Stimulated activated CD4-positive, alpha-beta T cell treated with anti-CD3 and anti-CD28 coated beads, Interleukin-15, amount 100 ng/mL, for 48 hours (primary cell): Measurements from ENCODE around the gene CDC42BPA.
"Not testable (repeated sequence)": the region's sequence is repeated elsewhere in the genome, so short reads cannot be mapped to it uniquely, and the experiment has no call there.

Source experiments
- DNase-seq, 2 donors: peaks; one replicate each; pipeline ENCODE4 v3.0.0-alpha.2; 2020; ENCODE audit warnings: low read depth in 2 of 2

CDC42BPA gene

DNA sequence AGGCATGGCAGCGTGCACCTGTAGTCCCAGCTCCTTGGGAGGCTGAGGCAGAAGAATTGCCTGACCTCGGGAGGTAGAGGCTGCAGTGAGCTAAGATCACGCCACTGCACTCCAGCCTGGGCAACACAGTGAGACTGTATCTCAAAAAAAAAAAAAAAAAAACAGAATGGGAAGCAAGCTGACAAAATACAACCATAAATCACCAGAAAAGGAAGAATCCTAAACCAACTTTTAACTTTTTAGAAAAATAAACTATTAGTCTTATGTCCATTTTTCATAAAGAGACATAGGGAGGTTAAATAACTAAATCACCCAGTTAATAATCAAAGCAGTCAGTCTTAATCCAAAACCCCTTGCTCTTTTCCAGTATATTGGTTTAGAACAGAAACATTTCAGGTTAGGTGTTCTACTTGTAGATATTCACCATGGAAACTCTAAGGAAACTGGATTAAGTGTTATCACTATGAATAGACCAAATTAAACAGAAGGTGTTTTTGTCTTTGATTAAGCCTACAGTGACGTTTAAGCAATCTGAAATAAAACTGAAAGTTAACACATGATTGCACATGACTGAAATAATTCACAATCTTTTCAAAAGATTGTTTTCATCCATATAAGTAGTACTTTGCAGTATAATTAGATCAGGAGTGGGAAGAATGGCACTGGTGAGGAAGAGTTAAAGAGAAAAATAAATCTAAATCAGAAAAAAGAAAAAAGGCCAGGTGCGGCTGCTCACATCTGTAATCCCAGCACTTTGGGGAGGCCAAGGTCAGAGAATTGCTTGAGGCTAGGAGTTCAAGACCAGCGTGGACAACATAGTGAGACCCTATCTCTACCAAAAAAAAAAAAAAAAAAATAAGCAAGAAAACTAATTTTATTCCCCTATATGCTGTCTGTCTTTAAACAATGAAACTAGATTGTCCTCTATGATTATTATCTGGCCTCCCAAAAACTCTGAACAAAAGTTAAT, 9.6 kb downstream of the CDC42BPA start:
- no peak for DNase-seq

DNA sequence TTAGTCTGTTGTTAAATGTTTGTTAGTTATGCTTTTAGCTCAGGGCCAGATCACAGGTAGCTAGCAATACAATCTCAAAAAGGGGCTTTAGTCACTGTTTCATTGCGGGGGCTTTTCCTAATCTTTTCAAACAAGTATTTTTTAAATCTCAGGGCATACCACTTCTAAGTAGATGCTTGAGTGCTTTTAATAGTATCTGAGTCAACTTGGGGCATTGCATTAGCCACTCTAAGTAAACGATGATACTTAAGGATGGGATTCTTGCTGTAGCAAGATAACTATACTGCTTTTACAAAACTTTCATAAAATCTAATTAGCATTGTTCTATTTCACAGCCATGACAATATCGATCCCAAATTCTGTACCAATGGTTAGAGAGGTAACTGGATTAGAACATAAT, 11.6 kb downstream of the CDC42BPA start:
- DNase-seq, result no peak

DNA sequence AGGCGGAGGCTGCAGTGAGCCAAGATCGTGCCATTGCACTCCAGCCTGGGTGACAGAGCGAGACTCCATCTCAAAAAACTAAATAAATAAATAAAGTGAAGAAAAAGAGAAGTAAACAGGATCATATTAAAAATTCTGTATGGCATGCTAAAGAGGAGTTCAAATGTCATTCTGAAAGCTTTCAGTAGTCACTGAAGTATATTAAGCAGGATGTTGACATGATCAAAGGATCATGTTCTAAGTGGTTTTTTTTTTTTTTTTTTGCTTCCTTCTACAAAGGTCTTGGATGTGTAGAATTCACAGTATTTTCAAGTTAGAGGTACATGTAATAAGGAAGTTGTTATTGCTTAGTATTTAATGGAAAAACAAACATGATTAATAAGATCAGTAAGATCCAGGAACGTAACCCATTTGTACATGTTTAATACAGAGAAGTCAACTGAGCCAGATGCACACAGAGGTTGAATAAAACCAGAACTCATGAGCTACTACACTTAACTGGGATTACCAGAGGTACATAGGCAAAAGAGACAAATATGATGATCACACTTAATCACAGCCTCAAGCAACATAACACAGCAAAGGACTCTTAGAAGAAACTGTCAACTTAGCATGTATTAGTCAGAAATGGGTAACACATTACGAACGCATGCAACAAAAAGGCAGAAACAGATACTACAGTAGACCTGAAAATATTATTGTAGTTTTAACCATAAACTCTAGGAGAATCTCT, 12.2 kb downstream of the CDC42BPA start:
- no peak for DNase-seq

DNA sequence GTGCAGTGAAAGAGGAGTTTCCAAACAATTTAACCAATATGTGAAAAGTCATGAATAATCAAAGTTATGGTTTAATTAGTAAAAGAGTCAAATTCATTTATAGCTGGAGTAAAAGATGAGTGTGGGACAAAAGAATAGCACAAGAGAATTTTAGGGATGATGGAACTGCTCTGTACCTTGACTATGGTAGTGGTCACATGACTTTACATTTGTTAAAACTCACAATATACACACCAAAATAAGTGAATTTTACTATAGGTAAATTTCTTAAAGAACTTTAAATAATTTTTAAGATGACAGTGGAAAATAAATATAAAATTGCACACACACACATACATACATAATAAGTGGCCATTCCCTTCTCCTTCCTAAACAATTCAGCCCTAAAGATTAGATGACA, 13.6 kb downstream of the CDC42BPA start:
- DNase-seq, result no peak

DNA sequence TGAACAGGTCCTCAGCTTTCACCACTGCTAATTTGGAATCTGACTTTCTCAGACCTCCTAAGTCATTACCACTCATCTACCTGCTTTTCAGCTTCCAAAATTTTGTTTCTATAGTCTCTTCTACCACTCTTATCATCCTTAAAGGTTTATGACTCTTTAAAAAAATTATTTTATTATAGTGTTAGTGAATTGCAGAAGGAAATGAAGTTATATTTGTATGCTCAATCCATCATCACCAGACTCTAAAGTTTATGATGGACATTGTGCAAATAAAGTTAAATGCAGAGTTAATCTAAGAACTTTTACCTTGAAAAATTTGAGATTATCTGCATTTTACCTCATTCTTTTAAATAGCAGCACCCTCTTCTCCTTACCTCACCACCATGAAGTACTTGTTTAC, 14.6 kb downstream of the CDC42BPA start:
- no peak for DNase-seq

DNA sequence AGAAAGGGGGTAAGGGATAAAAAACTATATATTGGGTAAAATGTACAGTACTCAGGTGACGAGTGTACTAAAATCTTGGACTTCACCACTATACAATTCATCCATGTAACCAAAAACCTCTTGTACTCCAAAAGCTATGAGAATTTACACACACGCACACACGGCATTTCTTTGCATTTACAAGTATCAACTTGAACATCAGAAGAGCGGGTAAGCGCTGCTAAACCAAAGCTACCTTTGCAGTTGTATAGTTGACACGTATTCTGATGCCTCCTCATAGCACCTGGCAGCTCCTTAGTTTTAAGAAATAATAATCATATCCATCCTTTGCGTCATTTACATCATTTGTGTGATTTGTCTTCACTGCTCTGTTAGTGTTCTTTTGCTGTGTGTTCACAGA, 17.6 kb downstream of the CDC42BPA start:
- DNase-seq, result no peak

DNA sequence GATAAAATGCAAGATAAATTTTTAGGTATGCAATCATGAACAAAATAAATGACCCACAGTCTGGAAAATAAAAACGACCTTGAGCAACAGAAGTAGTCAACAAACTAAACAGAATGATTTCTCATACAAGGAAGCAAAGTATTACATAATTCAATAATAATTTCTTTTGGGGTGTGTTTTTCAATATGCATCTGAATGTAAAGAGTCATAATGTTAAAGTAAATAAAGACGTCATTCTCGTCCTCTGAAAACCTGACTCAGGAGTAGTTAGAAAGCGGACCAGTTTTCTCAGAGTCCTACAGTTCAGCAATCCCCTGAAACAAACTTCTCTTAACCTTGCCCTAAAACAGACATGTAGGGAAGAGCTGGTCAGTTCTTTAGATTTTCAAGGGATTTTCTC, 18.6 kb downstream of the CDC42BPA start:
- DNase-seq, result no peak

DNA sequence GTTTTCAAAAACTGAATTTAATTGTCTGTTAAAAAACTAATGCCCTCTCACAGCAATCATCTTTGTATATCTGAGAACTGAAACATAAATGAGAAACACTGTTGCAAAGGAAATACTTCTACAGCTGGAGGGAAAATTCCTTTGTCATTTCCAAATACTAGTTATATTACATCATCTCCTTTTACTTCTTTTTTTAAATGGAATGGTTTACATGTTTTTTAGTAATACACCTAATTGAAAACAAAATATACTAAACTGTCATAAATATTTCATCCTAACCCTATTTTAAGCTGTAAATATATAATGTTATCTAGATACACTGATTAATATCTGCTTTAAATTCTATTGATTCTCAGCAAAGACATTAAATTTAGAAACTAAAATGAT, 19.1 kb downstream of the CDC42BPA start:
- DNase-seq, result no peak

DNA sequence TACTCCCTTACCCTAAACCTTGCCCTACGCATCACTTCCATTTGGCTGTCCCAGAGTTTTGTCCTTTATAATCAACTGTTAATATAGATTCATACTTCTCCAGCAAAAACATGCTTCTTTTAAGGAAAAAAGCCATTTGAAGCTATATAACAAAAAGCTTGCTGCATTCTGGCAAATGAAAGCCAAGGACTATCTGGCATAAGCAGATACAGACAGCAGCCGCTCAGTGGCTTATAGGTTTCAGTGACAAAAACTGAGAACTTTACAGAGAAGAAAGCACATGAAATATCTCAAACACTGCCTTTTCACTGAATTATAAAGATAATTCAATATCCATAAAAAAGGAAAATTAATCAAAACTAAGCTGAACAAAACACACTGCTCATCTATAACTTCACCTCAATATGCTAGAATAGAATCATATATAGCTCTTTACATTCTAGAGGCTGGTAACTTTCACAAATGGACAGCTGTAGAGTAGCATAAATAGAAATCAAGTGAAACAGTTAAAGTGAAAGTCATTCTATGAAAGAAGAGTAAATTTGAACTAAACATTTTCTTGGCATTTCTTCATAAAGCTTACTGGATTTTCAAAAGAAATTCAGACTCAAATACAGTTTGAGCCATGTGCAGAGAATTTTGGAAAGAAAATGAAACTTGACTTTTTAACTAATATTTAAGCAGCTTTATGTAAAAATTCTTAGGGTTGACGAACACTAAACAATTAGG, 19.6 kb downstream of the CDC42BPA start:
- no peak for DNase-seq

DNA sequence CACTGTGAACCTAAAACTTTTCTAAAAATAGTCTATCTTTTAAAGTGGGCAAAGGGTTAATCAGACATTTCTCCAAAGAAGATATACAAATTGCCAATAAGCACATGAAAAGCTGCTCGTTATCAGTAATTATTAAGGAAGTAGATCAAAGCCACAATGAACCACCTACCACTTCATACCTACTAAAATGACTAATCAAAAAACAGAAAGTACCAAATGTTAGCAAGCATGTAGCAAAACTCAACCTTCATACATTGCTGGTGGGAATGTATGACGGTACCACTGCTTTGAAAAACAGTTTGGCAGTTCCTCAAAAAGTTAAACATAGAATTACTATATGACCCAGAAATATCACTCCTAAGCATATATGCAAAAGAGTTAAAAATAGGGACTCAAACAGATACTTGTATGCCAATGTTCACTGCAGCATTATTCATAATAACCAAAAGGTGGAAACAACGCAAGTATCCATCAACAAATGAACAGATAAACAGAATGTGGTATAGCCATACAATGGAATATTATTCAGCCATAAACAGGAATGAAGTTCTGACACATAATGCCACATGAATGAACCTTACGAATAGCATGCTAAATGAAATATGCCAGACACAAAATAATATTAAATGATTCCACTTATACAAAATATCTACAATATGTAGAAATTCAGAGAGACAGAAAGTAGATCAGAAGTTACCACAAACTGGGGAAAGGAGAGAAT, 21.1 kb downstream of the CDC42BPA start:
- DNase-seq, result no peak

DNA sequence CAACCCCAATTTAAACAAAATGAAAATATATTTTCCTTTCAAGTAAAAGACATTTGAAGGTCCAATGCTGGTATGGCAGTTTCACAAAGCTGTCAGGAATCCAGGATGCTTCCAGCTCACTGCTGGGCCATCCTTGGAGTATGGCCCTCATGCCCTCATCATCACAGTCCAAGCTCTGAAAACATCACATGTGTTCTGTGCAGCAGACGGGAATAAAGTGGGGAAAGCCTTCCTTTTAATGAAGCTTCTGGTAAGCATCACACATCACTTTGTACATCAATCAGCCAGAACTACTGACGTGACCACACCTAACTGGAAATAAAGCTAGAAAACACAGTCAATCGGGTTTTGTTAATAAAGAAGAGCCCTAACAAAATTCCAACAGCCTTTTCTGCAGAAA, 22.7 kb downstream of the CDC42BPA start:
- DNase-seq, result no peak

DNA sequence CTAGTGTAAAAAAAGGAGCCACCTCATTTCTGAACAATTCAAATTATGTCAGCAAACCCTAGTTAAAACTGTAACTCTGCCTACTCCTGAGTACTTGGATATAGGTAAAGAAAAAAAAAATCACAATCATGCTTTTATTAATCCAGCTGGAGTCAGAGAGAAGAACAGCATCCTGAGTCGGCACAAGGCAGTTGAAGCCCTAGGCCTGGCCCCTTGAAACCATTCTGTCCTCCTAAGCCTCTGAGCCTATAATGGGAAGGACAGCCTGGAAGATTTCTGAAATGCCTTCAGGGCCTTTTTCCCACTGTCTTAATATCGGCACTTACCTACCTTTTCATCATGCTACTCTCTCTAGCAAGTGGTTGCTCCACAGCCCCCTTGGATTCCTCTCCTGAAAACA, 32.5 kb downstream of the CDC42BPA start:
- no peak for DNase-seq

DNA sequence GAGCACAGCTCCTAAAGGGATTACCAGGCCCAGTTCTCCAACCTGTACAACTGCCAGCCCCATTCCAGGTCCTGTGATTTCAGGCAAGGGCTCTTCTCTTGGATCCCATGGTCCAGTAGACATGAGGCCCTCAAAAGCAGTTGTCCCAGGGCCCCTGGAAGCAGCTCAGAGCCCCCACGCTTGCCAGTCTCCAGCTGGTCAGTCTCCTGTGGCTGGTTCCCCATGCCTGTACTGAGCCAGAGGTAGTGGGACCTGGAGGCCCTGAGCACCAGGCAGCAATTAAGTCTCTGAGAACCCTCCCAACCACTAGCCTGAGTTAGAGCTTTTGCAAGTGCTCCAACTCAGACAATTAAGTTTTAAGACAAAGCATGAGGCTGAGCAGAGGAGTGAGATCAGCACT, 36.9 kb downstream of the CDC42BPA start:
- DNase-seq, result no peak

DNA sequence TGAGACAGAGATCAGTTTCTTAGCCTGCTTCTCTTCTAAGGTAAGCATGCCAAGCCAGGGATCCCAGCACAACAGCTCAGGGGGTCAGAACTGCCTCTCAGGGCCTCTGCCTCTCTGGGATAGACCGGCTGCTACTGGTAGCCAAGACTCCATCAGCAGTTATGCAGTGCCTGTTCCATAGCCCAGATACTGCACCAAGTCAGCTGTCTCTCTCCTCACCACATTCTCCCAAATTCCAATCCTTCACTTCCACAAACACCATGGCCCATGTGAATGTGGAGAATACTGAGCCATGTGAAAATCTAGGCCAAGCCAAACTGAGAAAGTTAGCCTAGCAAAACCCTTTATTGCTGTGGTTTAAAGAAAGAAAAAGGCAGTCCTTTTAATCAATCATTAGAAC, 37.5 kb downstream of the CDC42BPA start:
- no peak for DNase-seq

DNA sequence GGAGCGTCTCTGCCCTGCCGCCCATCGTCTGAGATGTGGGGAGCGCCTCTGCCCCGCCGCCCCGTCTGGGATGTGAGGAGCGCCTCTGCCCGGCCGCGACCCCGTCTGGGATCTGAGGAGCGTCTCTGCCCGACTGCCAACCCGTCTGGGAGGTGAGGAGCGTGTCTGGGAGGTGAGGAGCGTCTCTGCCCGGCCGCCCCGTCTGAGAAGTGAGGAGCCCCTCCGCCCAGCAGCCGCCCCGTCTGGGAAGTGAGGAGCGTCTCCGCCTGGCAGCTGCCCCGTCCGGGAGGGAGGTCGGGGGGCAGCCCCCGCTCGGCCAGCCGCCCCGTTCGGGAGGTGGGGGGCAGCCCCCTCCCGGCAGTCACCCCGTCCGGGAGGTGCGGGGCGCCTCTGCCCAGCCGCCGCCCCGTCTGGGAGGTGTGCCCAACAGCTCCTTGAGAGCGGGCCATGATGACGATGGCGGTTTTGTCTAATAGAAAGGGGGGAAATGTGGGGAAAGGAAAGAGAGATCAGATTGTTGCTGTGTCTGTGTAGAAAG, 42.1 kb downstream of the CDC42BPA start:
- DNase-seq, result not testable (repeated sequence)

DNA sequence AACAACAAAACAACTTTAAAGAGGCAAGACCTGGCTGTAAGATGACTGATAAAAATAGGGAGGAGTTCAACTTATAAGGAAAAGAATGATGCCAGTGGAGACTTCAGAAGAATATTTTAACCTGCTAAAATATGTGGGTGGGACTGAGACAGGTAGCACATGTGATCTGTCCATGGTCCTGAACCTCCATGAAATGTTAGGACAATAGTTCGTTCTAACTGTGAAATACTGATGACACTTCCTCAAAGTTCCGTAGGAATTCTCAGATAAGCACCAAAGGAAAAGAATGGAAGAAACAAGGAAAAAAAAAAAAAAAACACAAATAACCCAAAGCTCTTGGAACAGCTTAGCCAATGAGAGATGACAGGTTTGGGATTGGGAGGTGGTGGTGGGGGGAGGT, 44.7 kb downstream of the CDC42BPA start:
- no peak for DNase-seq

DNA sequence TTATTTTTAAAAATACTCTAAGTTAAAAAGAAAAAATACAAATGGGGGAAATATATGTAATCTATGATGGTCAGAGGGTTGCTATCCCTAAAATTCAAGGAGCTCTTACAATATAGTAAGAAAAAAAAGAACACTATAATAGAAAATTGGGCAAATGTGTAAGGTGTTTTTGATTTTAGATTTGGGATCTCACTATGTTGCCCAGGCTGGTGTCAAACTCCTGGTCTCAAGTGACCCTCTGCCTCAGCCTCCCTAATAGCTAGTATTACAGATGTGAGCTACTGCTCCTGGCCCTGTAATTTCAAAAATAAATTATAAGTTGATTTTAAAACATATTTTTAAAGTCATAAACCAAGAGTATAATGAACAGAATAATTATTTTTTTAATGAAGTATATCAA, 45.9 kb downstream of the CDC42BPA start:
- no peak for DNase-seq

DNA sequence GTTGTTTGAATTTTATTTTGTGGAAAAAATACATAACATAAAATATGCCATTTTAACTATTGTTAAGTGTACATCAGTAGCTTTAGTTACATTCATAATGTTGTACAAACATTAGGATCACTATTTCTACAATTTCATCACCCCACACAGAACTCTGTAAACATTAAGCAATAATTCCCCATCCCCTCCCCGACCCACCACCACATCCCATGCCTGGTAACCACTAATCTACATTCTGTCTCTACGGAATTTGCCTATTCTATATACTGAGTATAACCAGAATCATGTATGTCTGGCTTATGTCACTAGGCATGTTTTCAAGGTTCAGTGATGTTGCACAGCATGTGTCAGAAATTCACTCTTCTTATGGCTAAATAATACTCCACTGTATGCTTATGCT, 47.7 kb downstream of the CDC42BPA start:
- DNase-seq, result no peak

DNA sequence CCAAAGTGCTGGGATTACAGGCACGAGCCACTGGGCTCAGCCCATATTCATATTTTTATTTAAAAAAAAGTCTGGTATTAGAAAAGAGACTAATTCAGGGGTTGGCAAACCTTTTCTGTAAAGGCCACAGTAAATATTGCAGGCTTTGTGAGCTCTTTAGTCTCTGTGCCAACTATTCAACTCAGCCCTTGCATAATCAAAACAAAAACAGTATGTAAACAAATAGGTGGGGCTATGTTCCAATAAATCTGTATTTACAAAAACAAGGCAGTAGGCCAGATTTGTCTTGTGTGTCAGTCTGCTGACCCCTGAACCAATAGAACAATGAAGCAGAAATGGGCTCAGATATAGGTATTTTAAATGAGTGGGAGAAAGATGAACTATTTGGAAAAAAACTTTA, 49.3 kb downstream of the CDC42BPA start:
- no peak for DNase-seq

DNA sequence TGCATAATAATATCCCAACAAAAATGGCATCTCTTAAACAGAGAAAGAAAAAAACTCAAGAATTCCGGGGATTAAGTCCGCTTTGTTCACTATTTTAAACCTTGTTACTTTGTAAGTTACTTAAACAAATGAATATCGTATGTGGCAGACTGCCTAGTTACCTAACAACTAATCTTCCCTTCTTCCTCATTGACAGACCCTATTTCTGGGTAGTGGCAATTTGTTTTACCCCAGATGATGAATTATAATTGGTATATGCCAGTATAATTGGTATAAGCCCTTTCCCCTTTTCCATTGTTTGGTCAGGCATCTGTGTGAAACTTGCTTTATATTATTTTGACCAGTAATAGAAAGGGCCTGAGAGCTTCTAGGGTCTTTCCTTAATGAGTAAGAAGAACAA, 52.4 kb downstream of the CDC42BPA start:
- DNase-seq, result no peak

DNA sequence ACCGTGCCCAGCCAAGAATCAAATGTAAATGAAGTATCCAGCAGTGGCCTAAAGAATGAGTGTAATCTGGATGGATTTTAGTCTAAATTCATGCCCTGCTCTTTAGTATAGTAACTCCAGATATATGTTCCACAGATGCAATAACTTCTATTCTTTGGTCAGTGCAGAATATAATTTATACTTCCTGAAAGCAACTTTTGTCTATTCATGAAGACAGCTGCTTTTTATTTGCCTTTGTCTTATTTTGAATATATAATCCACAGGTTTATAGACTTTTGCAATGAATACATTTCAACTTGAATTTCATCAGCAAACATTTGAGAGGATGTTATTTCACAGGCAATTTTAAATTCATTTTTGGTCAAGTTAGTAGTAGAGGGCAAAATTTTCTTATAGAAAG, 54.4 kb downstream of the CDC42BPA start:
- DNase-seq, result no peak

DNA sequence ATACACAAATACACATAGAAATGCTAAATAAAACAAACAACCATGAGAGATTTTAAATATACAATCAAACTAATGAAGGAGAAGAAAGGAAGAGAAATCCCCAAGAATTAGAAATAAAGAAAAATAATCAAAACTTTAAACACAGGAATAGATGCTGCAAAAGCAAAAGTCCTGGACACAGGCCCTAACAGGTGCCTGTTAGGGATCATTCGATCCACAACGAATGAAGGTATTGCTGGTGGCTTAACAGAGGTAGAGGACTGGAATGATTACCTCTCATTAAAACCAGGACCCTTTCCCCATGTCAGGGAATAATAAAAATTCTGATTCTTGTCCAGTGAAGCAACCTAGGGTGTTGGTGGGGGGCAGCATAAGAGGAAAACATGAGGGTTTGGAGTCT, 56.8 kb downstream of the CDC42BPA start:
- no peak for DNase-seq
